ENCODE data around the gene PCDHB16.

PCDHB16 gene

DNA sequence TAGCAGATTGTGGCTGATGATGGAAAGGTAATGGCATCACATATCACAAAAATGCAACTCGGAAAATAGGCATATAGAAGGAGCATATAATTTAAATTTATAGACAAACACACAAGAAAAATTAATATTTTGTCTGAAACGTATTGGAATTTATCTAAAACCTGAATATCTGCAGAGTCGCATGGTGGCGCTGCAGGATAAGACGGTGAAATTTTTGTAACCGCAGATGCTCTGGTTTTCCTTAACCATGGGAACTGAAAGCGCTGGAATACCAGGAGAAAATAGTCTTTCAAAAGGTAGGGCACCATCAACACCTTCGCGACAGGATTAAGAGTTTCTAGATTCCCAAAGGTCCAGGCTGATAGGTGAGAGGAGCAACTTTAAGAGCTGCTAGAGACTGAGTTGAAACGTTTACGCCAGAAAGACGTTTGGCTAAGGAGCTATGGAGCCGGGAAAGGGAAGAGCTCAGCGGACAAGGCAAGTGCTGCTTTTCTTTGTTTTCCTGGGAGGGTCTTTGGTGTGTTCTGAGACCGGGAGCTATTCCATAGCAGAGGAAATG lies 52.0 kb downstream of the PCDHB16 start:
- DNase-seq: no peak
